ENCODE results near the gene CDK4. TPM values are rescaled to one million over a fixed set of nuclear protein-coding genes. Genes with fewer than 3 reads are reported as not detected.

CDK4 gene
- total and polyA plus RNA-seq, 2 of the 13 experiments (the other 11 are each of a cell fraction or from before 2014, with no cell fraction given) = 191 to 209 TPM

GRCh38 chr12:57777911-57778310 is 25.8 kb upstream of the CDK4 start:
- H3K4me1 ChIP-seq (ENCODE audit: insufficient read depth, low read length) = peaks cover 19% of the 10 kb centered on the region
- H3K4me3 ChIP-seq (replicated peaks in 1 of 3; ENCODE audit: insufficient read depth in 1 of 3, low read depth in 2 of 3, low read length in 3 of 3) = no peak overlapping the region
- H3K27me3 ChIP-seq (ENCODE audit: control insufficient read depth in 1 of 2, insufficient read depth in 2 of 2, low read length in 2 of 2) = no peaks in the 10 kb centered on the region; a peak in 1 of 5 replicates
- peaks cover 5% of the 10 kb centered on the region for H3K79me2 ChIP-seq (ENCODE audit: insufficient read depth, low read length)
- H4K20me1 ChIP-seq (ENCODE audit: insufficient read depth, low read length) = no peaks in the 10 kb centered on the region
- intact Hi-C loops (cut with micrococcal nuclease; ENCODE audit: unreplicated experiment) (no loop called here), in situ Hi-C loops (cut with HindIII; ENCODE audit: extremely low pct_ligation_motif_present, low pct_unique_long_range_greater_than_20kb) (no loop called here)
- ATAC-seq = no peak
- CTCF ChIA-PET (ENCODE audit: low intra/inter-chr PET ratio, low total read pairs) = no interaction called here
- 96% methylated on average over 7 of the region's 7 CpGs for WGBS (ENCODE audit: low lambda C conversion rate)
- no peak overlapping the region for H3K9ac ChIP-seq (ENCODE audit: insufficient read depth, low read depth, low read length)
- H3K4me2 ChIP-seq (ENCODE audit: low read depth, low read length) = no peak overlapping the region
- FAIRE-seq = no peak
- peaks cover 4 to 7% of the 10 kb centered on the region in 2 experiments; a peak in 4 of 5 replicates for H3K36me3 ChIP-seq (replicated peaks in 1 of 2; ENCODE audit: control insufficient read depth in 1 of 2, insufficient read depth in 2 of 2, low read length in 2 of 2)
- no peak for DNase-seq (ENCODE audit: low spot score)
- no TSS peak for BruUV-seq (replicated peaks)
- no peaks in the 10 kb centered on the region for H3K9me3 ChIP-seq (ENCODE audit: low read length)
- POLR2A ChIA-PET = no interaction called here
- H2AFZ ChIP-seq (ENCODE audit: low read length) = no peak overlapping the region
- no peak overlapping the region for H3K27ac ChIP-seq (ENCODE audit: extremely low read length, insufficient read depth, low read length)
- TF ChIP-seq, protein P1, sequence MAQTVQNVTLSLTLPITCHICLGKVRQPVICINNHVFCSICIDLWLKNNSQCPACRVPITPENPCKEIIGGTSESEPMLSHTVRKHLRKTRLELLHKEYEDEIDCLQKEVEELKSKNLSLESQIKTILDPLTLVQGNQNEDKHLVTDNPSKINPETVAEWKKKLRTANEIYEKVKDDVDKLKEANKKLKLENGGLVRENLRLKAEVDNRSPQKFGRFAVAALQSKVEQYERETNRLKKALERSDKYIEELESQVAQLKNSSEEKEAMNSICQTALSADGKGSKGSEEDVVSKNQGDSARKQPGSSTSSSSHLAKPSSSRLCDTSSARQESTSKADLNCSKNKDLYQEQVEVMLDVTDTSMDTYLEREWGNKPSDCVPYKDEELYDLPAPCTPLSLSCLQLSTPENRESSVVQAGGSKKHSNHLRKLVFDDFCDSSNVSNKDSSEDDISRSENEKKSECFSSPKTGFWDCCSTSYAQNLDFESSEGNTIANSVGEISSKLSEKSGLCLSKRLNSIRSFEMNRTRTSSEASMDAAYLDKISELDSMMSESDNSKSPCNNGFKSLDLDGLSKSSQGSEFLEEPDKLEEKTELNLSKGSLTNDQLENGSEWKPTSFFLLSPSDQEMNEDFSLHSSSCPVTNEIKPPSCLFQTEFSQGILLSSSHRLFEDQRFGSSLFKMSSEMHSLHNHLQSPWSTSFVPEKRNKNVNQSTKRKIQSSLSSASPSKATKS (CRISPR knock-in tag; IDR thresholded peaks at IDR 0.05) = no peak
- TF ChIP-seq GPN1 (CRISPR knock-in tag; IDR thresholded peaks at IDR 0.05; ENCODE audit: borderline replicate concordance) = no peak
- TF ChIP-seq CBFB (CRISPR knock-in tag; IDR thresholded peaks at IDR 0.05) = no peak
- no peak for TF ChIP-seq SYNCRIP (IDR thresholded peaks at IDR 0.05; ENCODE audit: insufficient read depth, low read depth, low read length)
- no peak for TF ChIP-seq ZNF451 (CRISPR knock-in tag; IDR thresholded peaks at IDR 0.05)
- no peak for TF ChIP-seq ZNF570 (CRISPR knock-in tag; IDR thresholded peaks at IDR 0.05; ENCODE audit: borderline replicate concordance)
- no peak for TF ChIP-seq REST (IDR thresholded peaks at IDR 0.05; ENCODE audit: borderline replicate concordance in 1 of 2, low read depth in 1 of 2, low read length in 2 of 2)
- no peak for TF ChIP-seq IRX3 (CRISPR knock-in tag; IDR thresholded peaks at IDR 0.05; ENCODE audit: borderline replicate concordance, low read depth)
- TF ChIP-seq, protein P2, sequence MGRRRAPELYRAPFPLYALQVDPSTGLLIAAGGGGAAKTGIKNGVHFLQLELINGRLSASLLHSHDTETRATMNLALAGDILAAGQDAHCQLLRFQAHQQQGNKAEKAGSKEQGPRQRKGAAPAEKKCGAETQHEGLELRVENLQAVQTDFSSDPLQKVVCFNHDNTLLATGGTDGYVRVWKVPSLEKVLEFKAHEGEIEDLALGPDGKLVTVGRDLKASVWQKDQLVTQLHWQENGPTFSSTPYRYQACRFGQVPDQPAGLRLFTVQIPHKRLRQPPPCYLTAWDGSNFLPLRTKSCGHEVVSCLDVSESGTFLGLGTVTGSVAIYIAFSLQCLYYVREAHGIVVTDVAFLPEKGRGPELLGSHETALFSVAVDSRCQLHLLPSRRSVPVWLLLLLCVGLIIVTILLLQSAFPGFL (CRISPR knock-in tag; IDR thresholded peaks at IDR 0.05) = no peak
- no peak for TF ChIP-seq GTF3A (CRISPR knock-in tag; conservative IDR thresholded peaks at IDR 0.05)
- no peak for TF ChIP-seq ZNF468 (CRISPR knock-in tag; IDR thresholded peaks at IDR 0.05)
- TF ChIP-seq, protein P3, sequence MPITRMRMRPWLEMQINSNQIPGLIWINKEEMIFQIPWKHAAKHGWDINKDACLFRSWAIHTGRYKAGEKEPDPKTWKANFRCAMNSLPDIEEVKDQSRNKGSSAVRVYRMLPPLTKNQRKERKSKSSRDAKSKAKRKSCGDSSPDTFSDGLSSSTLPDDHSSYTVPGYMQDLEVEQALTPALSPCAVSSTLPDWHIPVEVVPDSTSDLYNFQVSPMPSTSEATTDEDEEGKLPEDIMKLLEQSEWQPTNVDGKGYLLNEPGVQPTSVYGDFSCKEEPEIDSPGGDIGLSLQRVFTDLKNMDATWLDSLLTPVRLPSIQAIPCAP (CRISPR knock-in tag; IDR thresholded peaks at IDR 0.05; ENCODE audit: low read depth) = no peak
- TF ChIP-seq ZSCAN20 (CRISPR knock-in tag; IDR thresholded peaks at IDR 0.05; ENCODE audit: borderline replicate concordance) = no peak
- no peak for TF ChIP-seq ZNF639 (CRISPR knock-in tag; conservative IDR thresholded peaks at IDR 0.05)
- no peak for TF ChIP-seq ZNF776 (CRISPR knock-in tag; IDR thresholded peaks at IDR 0.05)
- no peak for TF ChIP-seq HDAC2 (CRISPR knock-in tag; IDR thresholded peaks at IDR 0.05)
